ENCODE results near the gene SS18.

- TF ChIP-seq CTCF (IDR thresholded peaks at IDR 0.05) (no peak), POLR2A (IDR thresholded peaks at IDR 0.05) (no peak), POLR2AphosphoS5 (IDR thresholded peaks at IDR 0.05) (no peak)
These were observed 3.5 kb downstream of the SS18 start for GRCh38 chr18:26086959-26087358.
